ENCODE results near the gene LAMTOR2. TPM values are rescaled to one million over a fixed set of nuclear protein-coding genes. Genes with fewer than 3 reads are reported as not detected.

Gene LAMTOR2
- total RNA-seq, 2 experiments from 2014 or later, result 63.1 to 66.2 TPM

DNA sequence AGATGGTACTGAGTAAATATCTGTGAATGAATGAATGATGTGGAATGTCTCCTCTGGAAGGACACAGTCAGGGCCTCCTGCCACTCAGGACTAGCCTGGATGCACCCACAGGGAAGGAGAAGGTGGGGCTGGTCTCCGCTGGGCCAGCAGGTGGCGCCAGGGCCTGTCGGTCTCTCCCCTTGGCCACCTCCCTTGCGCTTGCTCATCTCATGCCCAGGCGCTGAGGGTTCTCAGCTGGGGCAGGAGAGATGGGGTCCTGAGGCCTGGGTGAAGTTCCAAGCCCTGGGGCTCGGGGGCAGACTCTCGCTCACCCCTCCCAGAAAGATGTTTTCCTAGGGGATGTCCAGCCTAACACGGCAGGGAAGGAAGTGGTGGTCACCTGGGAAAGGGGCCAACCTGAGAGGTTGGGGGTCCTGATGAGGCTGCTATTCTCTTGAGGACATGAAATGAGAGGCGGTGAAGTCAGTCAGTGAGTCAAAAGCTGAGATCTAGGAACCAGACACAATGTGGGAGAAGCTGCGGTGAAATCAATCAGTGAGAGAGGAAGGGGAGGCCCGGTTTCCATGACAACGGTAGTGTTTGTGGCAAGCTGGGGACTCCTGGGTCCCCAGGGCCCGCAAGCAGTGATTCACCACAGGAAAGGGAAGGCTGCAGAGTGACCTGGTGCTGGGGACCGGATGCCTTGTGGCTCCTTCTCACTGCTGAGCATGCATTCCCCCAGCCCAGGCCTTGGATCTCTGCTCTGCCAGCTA lies 42.2 kb downstream of the LAMTOR2 start:
- Mint-ChIP-seq H3K9me3 (no peaks in the 10 kb centered on the region), H3K36me3 (ENCODE audit: low read depth) (no peaks in the 10 kb centered on the region), H3K27me3 (peaks cover 13% of the 10 kb centered on the region), H3K4me3 (peak overlapping the region; percentile 25), H3K27ac (peak overlapping the region; percentile 83), H3K4me1 (peaks cover 42% of the 10 kb centered on the region)
- ChIA-PET POLR2A (interaction anchor here (0.8 to 14.4 kb wide), 14 partner anchors 10 to 240 kb away, joined by 3 to 222 read pairs (median 6); partner anchors contain the start of genes LMNA, PMF1, SLC25A44 and SMG5), CTCF (interaction anchor here (0.5 to 17.8 kb wide), 28 partner anchors 8 to 241 kb away, joined by 3 to 612 read pairs (median 4); partner anchors contain the start of genes CCT3, LMNA, MEX3A and PMF1)
- DNase-seq, result peak; percentile 88

GRCh38 chr1:156097499-156098178 lies 43.1 kb downstream of the LAMTOR2 start:
- no peak for DNase-seq
- Mint-ChIP-seq H3K27ac (peak overlapping the region; percentile 83), H3K4me1 (peaks cover 42% of the 10 kb centered on the region), H3K36me3 (ENCODE audit: low read depth) (no peaks in the 10 kb centered on the region), H3K4me3 (no peak overlapping the region), H3K27me3 (peaks cover 13% of the 10 kb centered on the region), H3K9me3 (no peaks in the 10 kb centered on the region)
- CTCF ChIA-PET, result interaction anchor here (0.7 to 17.8 kb wide), 23 partner anchors 9 to 222 kb away, joined by 3 to 612 read pairs (median 4); partner anchors contain the start of genes LMNA, MEX3A and PMF1
- POLR2A ChIA-PET, result interaction anchor here (0.8 to 14.4 kb wide), 12 partner anchors 9 to 186 kb away, joined by 3 to 222 read pairs (median 7); partner anchors contain the start of genes LMNA, SLC25A44 and SMG5

- CTCF ChIA-PET, result interaction anchor here (0.7 to 17.8 kb wide), 5 partner anchors 13 to 126 kb away, joined by 3 to 612 read pairs (median 6); partner anchors contain the start of gene LMNA
- peaks cover 52% of the 10 kb centered on the region for H3K4me1 Mint-ChIP-seq
- DNase-seq, result no peak
- no peak overlapping the region for H3K27ac Mint-ChIP-seq
- peaks cover 10% of the 10 kb centered on the region for H3K27me3 Mint-ChIP-seq
- no peaks in the 10 kb centered on the region for H3K9me3 Mint-ChIP-seq
- H3K36me3 Mint-ChIP-seq (ENCODE audit: low read depth), result no peaks in the 10 kb centered on the region
- no peak overlapping the region for H3K4me3 Mint-ChIP-seq
- POLR2A ChIA-PET, result interaction anchor here (1.0 to 14.4 kb wide), 6 partner anchors 16 to 114 kb away, joined by 3 to 222 read pairs (median 14); partner anchors contain the start of genes LMNA and PMF1
These were observed 44.2 kb downstream of the LAMTOR2 start for GRCh38 chr1:156098784-156099183.

DNA sequence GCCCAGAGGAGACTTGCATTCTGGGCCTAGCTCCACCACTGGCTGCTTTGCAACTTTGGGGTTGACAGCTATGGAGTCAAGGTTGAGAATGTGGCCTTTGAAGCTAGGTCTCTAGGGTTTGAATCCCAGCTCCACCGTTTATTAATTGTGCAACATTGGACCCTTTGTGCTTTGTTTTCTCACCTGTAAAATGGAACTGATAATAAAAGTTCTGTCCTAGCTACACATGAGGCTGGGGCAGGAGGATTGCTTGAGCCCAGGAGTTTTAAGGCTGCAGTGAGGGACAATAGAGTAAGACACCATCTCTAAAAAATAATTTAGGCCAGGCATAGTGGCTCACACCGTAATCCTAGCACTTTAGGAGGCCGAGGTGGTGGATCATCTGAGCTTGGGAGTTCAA lies 44.7 kb downstream of the LAMTOR2 start:
- H3K27ac Mint-ChIP-seq, result no peak overlapping the region
- POLR2A ChIA-PET, result interaction anchor here (1.2 to 14.4 kb wide), 5 partner anchors 16 to 113 kb away, joined by 4 to 222 read pairs (median 22); partner anchors contain the start of genes LMNA and PMF1
- H3K27me3 Mint-ChIP-seq, result peaks cover 7% of the 10 kb centered on the region
- H3K36me3 Mint-ChIP-seq (ENCODE audit: low read depth), result no peaks in the 10 kb centered on the region
- CTCF ChIA-PET, result interaction anchor here (0.7 to 17.8 kb wide), 4 partner anchors 13 to 125 kb away, joined by 3 to 612 read pairs (median 45); partner anchors contain the start of gene LMNA
- no peak for DNase-seq
- H3K4me1 Mint-ChIP-seq, result peaks cover 57% of the 10 kb centered on the region
- H3K4me3 Mint-ChIP-seq, result no peak overlapping the region
- no peaks in the 10 kb centered on the region for H3K9me3 Mint-ChIP-seq

DNA sequence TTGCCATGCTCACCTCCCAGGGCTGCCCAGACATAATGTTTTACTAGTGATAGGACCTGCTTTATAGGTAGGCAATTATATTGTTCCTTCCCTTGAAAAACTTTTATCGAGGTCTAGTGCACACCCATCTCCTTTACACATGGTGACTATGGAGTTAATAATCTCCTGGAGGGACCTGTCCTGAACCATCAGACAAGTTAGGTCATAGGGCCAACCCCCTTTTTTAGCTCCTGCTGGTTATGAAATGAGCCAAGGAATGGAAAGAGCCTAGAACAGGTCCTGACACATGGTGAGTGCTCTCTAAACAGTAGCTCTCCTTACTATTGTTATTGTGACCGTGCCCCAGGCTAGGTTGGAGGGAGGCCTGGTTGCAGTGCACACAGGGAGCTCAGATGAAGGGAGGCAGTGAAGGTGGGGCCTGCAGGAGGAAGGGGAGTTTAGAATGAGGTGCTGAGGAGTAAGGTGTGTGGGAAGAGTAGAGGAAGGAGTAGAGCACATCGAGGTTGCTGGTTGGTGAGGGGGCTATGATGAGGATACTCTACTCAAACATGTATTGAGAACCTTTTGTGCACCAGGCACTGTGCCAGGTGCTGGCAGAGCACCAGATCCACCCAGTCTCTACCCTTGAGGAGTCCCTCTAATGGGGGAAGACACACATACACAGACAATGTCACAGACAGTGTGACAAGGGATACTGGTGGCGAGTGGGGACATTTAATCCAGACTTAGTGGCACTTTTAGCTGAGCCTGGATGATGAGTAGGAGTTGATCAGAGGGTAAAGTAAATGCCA lies 45.8 kb downstream of the LAMTOR2 start:
- POLR2A ChIA-PET, result interaction anchor here (1.6 to 14.4 kb wide), 3 partner anchors 14 to 28 kb away, joined by 4 to 222 read pairs (median 22); partner anchors contain the start of gene LMNA
- Mint-ChIP-seq H3K36me3 (ENCODE audit: low read depth) (no peaks in the 10 kb centered on the region), H3K4me1 (peaks cover 64% of the 10 kb centered on the region), H3K27ac (no peak overlapping the region), H3K4me3 (no peak overlapping the region), H3K27me3 (peaks cover 7% of the 10 kb centered on the region), H3K9me3 (no peaks in the 10 kb centered on the region)
- DNase-seq, result no peak
- CTCF ChIA-PET, result interaction anchor here (0.6 to 17.8 kb wide), 2 partner anchors 15 to 27 kb away, joined by 3 to 612 read pairs; partner anchors contain the start of gene LMNA

DNA sequence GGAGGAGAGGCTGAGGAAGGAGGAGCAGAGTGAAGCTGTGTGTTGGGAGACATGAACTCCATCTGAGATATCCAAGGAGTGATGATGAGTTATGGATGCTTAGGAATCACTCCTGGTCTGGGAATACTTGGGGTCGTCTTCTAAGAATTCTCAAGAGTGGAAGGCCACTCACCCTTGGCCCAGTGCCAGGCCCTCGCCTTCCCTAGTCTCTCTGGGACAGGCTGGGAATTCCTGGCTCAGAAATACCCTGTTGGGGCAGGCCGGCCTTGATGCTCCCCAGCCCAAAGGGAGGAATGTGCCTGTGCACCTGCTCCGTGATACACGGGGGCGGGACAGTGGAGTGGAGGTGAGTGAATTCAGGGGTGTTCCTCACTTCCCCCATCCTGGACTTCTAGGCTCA lies 47.3 kb downstream of the LAMTOR2 start:
- POLR2A ChIA-PET, result interaction anchor here (6.4 to 14.4 kb wide), 2 partner anchors 12 to 26 kb away, joined by 73 to 222 read pairs; partner anchors contain the start of gene LMNA
- no peak for DNase-seq
- H3K9me3 Mint-ChIP-seq, result no peaks in the 10 kb centered on the region
- H3K27me3 Mint-ChIP-seq, result peaks cover 6% of the 10 kb centered on the region
- peaks cover 64% of the 10 kb centered on the region for H3K4me1 Mint-ChIP-seq
- no peak overlapping the region for H3K27ac Mint-ChIP-seq
- no peak overlapping the region for H3K4me3 Mint-ChIP-seq
- no peaks in the 10 kb centered on the region for H3K36me3 Mint-ChIP-seq (ENCODE audit: low read depth)
- CTCF ChIA-PET, result interaction anchor here (0.8 to 17.8 kb wide), 3 partner anchors 14 to 219 kb away, joined by 3 to 612 read pairs (median 3); no protein-coding TSS in a partner anchor

DNA sequence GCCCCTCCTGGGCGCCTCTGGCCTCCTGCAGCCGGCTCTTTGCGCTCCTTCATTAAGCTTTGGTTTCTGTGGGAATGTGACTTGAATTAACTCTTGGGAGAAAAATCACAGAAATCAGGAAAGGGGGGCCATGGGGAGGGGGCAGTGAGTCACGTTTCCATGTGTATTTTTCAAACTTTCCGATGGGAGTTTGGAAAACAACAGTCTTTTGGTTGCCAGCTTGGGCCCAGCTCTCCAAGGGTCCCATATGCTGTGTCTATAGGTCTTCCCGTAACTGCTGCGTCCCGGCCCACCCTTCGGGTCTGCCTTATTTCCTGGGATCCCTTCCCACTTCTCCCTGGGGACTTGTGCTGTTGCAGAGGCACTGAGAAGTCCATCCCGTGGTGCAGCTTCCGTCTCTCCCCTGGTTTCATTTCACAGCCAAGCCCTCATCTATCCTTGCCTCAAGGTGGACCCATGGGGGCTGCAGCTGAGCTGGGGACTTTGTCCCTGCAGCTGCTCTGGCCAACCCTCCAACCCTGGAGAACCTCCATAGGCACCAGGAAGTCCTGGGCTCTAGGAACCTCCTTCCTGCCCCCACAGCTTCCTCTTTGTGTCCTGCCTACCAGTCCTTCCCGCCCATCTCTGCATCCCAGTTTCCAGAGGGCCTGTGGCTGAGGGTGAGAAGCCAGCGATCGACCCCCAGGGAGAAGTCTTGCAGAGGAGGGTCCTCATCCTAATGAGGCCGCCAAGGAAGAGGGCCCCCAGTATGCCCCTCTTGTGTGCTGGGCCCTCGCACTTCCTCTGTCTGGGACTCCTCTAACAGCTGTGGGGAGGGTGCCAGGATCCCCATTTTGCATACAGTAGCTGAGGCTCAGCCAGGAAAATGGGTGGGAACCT lies 48.3 kb downstream of the LAMTOR2 start:
- DNase-seq, result no peak
- Mint-ChIP-seq H3K4me3 (no peak overlapping the region), H3K9me3 (no peaks in the 10 kb centered on the region), H3K27ac (no peak overlapping the region), H3K36me3 (ENCODE audit: low read depth) (no peaks in the 10 kb centered on the region), H3K4me1 (peaks cover 57% of the 10 kb centered on the region), H3K27me3 (peaks cover 6% of the 10 kb centered on the region)
- CTCF ChIA-PET, result interaction anchor here (0.8 to 1.8 kb wide), 4 partner anchors 13 to 220 kb away, joined by 3 to 9 read pairs (median 4); no protein-coding TSS in a partner anchor
- POLR2A ChIA-PET, result interaction anchor here (1.2 to 14.4 kb wide), 3 partner anchors 11 to 111 kb away, joined by 3 to 222 read pairs (median 73); partner anchors contain the start of gene LMNA

GRCh38 chr1:156103521-156103947 lies 49.0 kb downstream of the LAMTOR2 start:
- no peaks in the 10 kb centered on the region for H3K36me3 Mint-ChIP-seq (ENCODE audit: low read depth)
- peaks cover 50% of the 10 kb centered on the region for H3K4me1 Mint-ChIP-seq
- ChIA-PET POLR2A (interaction anchor here (1.2 to 14.4 kb wide), 4 partner anchors 11 to 110 kb away, joined by 3 to 222 read pairs (median 38); partner anchors contain the start of gene LMNA), CTCF (interaction anchor here (1.3 to 2.0 kb wide), 3 partner anchors 23 to 26 kb away, joined by 5 to 11 read pairs (median 9); no protein-coding TSS in a partner anchor)
- H3K27me3 Mint-ChIP-seq, result peaks cover 6% of the 10 kb centered on the region
- no peaks in the 10 kb centered on the region for H3K9me3 Mint-ChIP-seq
- H3K4me3 Mint-ChIP-seq, result no peak overlapping the region
- no peak for DNase-seq
- no peak overlapping the region for H3K27ac Mint-ChIP-seq

- ChIA-PET CTCF (interaction anchor here (0.8 to 2.0 kb wide), 4 partner anchors 8 to 24 kb away, joined by 4 to 11 read pairs (median 7); no protein-coding TSS in a partner anchor), POLR2A (interaction anchor here (0.6 to 6.4 kb wide), 5 partner anchors 10 to 878 kb away, joined by 3 to 73 read pairs (median 5); partner anchors contain the start of gene LMNA)
- Mint-ChIP-seq H3K4me3 (no peak overlapping the region), H3K36me3 (ENCODE audit: low read depth) (no peaks in the 10 kb centered on the region), H3K27ac (peak overlapping the region; percentile 50), H3K27me3 (peaks cover 6% of the 10 kb centered on the region), H3K4me1 (peaks cover 48% of the 10 kb centered on the region), H3K9me3 (no peaks in the 10 kb centered on the region)
- DNase-seq, result peak; percentile 41
These were observed 49.7 kb downstream of the LAMTOR2 start for GRCh38 chr1:156104065-156104810.
